Activated CD8-positive, alpha-beta T cell treated with anti-CD3 and anti-CD28 coated beads for 36 hours (primary cell): ENCODE measurements around the gene ETFDH. TPM values are rescaled to one million over a fixed set of nuclear protein-coding genes. Genes with fewer than 3 reads are reported as not detected.
"Not testable (repeated sequence)": the region's sequence is repeated elsewhere in the genome, so short reads cannot be mapped to it uniquely, and the experiment has no call there.

Experiments used
- ATAC-seq: fragments of 200-7000 bp; cut with Tn5 transposase; one replicate; pipeline ENCODE4 v1.10.0; 2021; ENCODE audit warnings: mild to moderate bottlenecking, moderate library complexity
- CTCF ChIA-PET: fragments of 350-600 bp; sonication (Branson Sonifier 250); formaldehyde crosslinking; loops from one replicate; lab custom pipeline; 2021; ENCODE audit warnings: antibody characterized with exemption; lab: Charles Lee
- POLR2A ChIA-PET: fragments of 350-600 bp; sonication (Branson Sonifier 250); formaldehyde crosslinking; loops from one replicate; lab custom pipeline; 2021; ENCODE audit warnings: antibody characterized with exemption; lab: Charles Lee
- DNase-seq: peaks from one replicate; pipeline ENCODE4 v3.0.0-alpha.2; 2020
- H3K27ac Mint-ChIP-seq: one replicate; pipeline ENCODE4 v1.8.0; 2021; ENCODE audit warnings: mild to moderate bottlenecking, mixed read lengths
- H3K27me3 Mint-ChIP-seq: one replicate; pipeline ENCODE4 v1.8.0; 2021; ENCODE audit warnings: mixed read lengths
- H3K36me3 Mint-ChIP-seq: one replicate; pipeline ENCODE4 v1.8.0; 2021; ENCODE audit warnings: low read depth, mixed read lengths
- H3K4me1 Mint-ChIP-seq: one replicate; pipeline ENCODE4 v1.8.0; 2021; ENCODE audit warnings: low read depth, mixed read lengths
- H3K4me3 Mint-ChIP-seq: one replicate; pipeline ENCODE4 v1.8.0; 2021; ENCODE audit warnings: mild to moderate bottlenecking, moderate library complexity, mixed read lengths
- H3K9me3 Mint-ChIP-seq: one replicate; pipeline ENCODE4 v1.8.0; 2021; ENCODE audit warnings: mixed read lengths
- intact Hi-C: fragments of 100-400 bp; cut with micrococcal nuclease; formaldehyde crosslinking; loops from one replicate; pipeline ENCODE4 v1.10.0; 2022
- total RNA-seq, 2 experiments: library from RNA; stranded (reverse); gene quantifications; one replicate each; pipeline ENCODE4 v1.2.3, GENCODE V29; 2021
- TF ChIP-seq, protein P1 (sequence below): fragments of 200-600 bp; IDR thresholded peaks from one replicate; pipeline ENCODE4 v1.8.0; 2022; ENCODE audit warnings: antibody characterized with exemption, mild to moderate bottlenecking

The ETFDH gene
- total RNA-seq, 2 experiments from 2014 or later: 28.8 to 31.6 TPM

DNA sequence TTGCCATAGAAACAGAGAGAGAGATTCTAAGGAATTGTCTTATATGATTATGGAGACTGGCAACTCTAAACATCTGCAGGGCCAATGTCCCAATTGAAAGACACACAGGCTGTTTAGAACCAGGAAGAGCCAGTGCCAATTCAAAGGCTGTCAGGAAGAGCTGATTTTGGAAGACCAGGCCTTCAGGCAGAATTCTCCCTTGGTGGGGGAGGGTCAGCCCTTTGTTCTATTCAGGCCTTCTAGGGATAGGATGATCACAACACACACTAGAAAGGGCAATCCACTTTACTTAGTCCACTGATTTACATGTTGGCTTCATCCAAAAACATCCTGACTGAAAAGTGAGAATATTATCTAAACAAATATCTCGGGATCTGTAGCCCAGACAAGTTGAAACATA lies 15.7 kb upstream of the ETFDH start:
- peaks cover 4% of the 10 kb centered on the region for H3K27me3 Mint-ChIP-seq
- POLR2A ChIA-PET: interaction anchor here (1.2 kb wide), 1 partner anchor 10 kb away, joined by 3 read pairs; no protein-coding TSS in a partner anchor
- no peak overlapping the region for H3K4me3 Mint-ChIP-seq
- CTCF ChIA-PET: interaction anchor here (0.8 kb wide), 1 partner anchor 19 kb away, joined by 3 read pairs; no protein-coding TSS in a partner anchor
- DNase-seq (no peak), ATAC-seq (no peak)
- H3K9me3 Mint-ChIP-seq: no peaks in the 10 kb centered on the region
- peaks cover 6% of the 10 kb centered on the region for H3K4me1 Mint-ChIP-seq
- TF ChIP-seq, protein P1, sequence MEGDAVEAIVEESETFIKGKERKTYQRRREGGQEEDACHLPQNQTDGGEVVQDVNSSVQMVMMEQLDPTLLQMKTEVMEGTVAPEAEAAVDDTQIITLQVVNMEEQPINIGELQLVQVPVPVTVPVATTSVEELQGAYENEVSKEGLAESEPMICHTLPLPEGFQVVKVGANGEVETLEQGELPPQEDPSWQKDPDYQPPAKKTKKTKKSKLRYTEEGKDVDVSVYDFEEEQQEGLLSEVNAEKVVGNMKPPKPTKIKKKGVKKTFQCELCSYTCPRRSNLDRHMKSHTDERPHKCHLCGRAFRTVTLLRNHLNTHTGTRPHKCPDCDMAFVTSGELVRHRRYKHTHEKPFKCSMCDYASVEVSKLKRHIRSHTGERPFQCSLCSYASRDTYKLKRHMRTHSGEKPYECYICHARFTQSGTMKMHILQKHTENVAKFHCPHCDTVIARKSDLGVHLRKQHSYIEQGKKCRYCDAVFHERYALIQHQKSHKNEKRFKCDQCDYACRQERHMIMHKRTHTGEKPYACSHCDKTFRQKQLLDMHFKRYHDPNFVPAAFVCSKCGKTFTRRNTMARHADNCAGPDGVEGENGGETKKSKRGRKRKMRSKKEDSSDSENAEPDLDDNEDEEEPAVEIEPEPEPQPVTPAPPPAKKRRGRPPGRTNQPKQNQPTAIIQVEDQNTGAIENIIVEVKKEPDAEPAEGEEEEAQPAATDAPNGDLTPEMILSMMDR: no peak
- intact Hi-C loops: no loop called here
- H3K36me3 Mint-ChIP-seq: no peaks in the 10 kb centered on the region
- H3K27ac Mint-ChIP-seq: no peak overlapping the region

DNA sequence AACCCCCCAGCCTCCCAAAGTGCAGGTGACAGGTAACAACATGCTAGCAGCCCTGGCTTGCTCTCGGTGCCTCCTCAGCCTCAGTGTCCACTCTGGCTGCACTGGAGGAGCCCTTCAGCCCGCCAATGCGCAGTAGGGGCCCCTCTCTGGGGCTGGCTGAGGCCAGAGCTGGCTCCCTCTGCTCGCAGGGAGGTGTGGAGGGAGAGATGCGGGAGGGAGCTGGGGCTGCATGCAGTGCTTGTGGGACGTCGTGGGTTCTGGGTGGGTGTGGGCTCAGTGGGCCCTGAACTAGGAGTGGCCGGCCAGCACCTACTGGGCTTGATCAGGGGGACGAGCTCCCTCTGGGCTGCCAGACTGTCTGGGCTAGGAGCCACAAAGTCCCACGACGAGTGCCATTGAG lies 14.8 kb upstream of the ETFDH start:
- CTCF ChIA-PET: no interaction called here
- no peak for ATAC-seq
- Mint-ChIP-seq H3K9me3 (no peaks in the 10 kb centered on the region), H3K4me1 (peaks cover 5% of the 10 kb centered on the region), H3K27ac (no peak overlapping the region), H3K27me3 (peaks cover 4% of the 10 kb centered on the region), H3K4me3 (no peak overlapping the region), H3K36me3 (no peaks in the 10 kb centered on the region)
- DNase-seq: no peak
- TF ChIP-seq, protein P1: no peak
- POLR2A ChIA-PET: no interaction called here
- intact Hi-C loops: no loop called here

DNA sequence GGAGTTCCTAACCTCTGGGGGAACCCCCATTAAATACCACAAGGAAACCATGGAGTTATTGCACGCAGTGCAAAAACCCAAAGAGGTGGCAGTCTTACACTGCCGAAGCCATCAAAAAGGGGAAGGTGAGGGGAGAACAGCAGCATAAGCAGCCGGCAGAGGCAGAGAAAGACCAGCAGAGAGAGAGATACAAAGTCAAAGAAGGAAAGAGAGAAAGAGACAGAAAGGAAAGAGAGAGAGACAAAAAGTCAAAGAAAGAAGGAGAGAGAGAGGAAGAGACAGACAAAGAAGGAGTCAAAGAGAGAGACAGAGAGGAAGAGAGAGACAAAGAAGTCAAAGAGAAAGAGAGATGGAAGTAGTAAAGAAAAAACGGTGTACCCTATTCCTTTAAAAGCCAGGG lies 8.8 kb upstream of the ETFDH start:
- H3K9me3 Mint-ChIP-seq, DNase-seq, POLR2A ChIA-PET, H3K27ac Mint-ChIP-seq, H3K36me3 Mint-ChIP-seq, H3K27me3 Mint-ChIP-seq, intact Hi-C loops, CTCF ChIA-PET, ATAC-seq, H3K4me3 Mint-ChIP-seq, H3K4me1 Mint-ChIP-seq: not testable (repeated sequence)

GRCh38 chr4:158663707-158664625 lies 8.1 kb upstream of the ETFDH start:
- DNase-seq, CTCF ChIA-PET, H3K27me3 Mint-ChIP-seq, POLR2A ChIA-PET, H3K9me3 Mint-ChIP-seq, H3K4me1 Mint-ChIP-seq, ATAC-seq, H3K4me3 Mint-ChIP-seq, intact Hi-C loops, H3K27ac Mint-ChIP-seq: not testable (repeated sequence)
- H3K36me3 Mint-ChIP-seq: peaks cover 12% of the 10 kb centered on the region

- Mint-ChIP-seq H3K4me3 (no peak overlapping the region), H3K27me3 (no peaks in the 10 kb centered on the region), H3K9me3 (no peaks in the 10 kb centered on the region), H3K36me3 (peaks cover 16% of the 10 kb centered on the region), H3K4me1 (peaks cover 11% of the 10 kb centered on the region), H3K27ac (no peak overlapping the region)
- no peak for ATAC-seq
- TF ChIP-seq, protein P1: no peak
- no peak for DNase-seq
- ChIA-PET POLR2A (no interaction called here), CTCF (interaction anchor here (0.6 kb wide), 1 partner anchor 35 kb away, joined by 3 read pairs; no protein-coding TSS in a partner anchor)
- intact Hi-C loops: no loop called here
These were observed 7.3 kb upstream of the ETFDH start for GRCh38 chr4:158664806-158665205.

- ATAC-seq: no peak
- ChIA-PET POLR2A (interaction anchor here (1.0 kb wide), 1 partner anchor 11 kb away, joined by 3 read pairs; no protein-coding TSS in a partner anchor), CTCF (no interaction called here)
- TF ChIP-seq, protein P1: no peak
- no peak overlapping the region for H3K4me3 Mint-ChIP-seq
- no peak for DNase-seq
- intact Hi-C loops: no loop called here
- H3K4me1 Mint-ChIP-seq: peaks cover 20% of the 10 kb centered on the region
- no peaks in the 10 kb centered on the region for H3K9me3 Mint-ChIP-seq
- no peaks in the 10 kb centered on the region for H3K27me3 Mint-ChIP-seq
- no peak overlapping the region for H3K27ac Mint-ChIP-seq
- peaks cover 18% of the 10 kb centered on the region for H3K36me3 Mint-ChIP-seq
These were observed 5.2 kb upstream of the ETFDH start for GRCh38 chr4:158666892-158667291.
